HepG2 (cell line): ENCODE data around the gene PDS5B.

Experiments used
- CTCF ChIP-seq: sonication (generic); formaldehyde crosslinking; IDR thresholded peaks from 2 replicates; pipeline ENCODE4 v1.5.0; 2020; ENCODE audit warnings: mild to moderate bottlenecking, missing genetic modification reagents, moderate library complexity
- FOSL1 ChIP-seq: sonication (generic); formaldehyde crosslinking; IDR thresholded peaks from 2 replicates; pipeline ENCODE4 v1.9.0; 2021; ENCODE audit warnings: missing genetic modification reagents, borderline replicate concordance
- FOXK2 ChIP-seq: fragments of 450-650 bp; IDR thresholded peaks from 2 replicates; pipeline ENCODE4 v1.6.1; 2016
- PHF20 ChIP-seq: sonication (generic); formaldehyde crosslinking; IDR thresholded peaks from 2 replicates; pipeline ENCODE4 v1.5.0; 2020; ENCODE audit warnings: mild to moderate bottlenecking, missing genetic modification reagents
- ZBTB1 ChIP-seq: sonication (generic); formaldehyde crosslinking; IDR thresholded peaks from 2 replicates; pipeline ENCODE4 v1.4.0; 2020; ENCODE audit warnings: missing genetic modification reagents, borderline replicate concordance
- ZFP36L2 ChIP-seq: sonication (generic); formaldehyde crosslinking; IDR thresholded peaks from 2 replicates; pipeline ENCODE4 v1.4.0; 2020; ENCODE audit warnings: missing genetic modification reagents

DNA sequence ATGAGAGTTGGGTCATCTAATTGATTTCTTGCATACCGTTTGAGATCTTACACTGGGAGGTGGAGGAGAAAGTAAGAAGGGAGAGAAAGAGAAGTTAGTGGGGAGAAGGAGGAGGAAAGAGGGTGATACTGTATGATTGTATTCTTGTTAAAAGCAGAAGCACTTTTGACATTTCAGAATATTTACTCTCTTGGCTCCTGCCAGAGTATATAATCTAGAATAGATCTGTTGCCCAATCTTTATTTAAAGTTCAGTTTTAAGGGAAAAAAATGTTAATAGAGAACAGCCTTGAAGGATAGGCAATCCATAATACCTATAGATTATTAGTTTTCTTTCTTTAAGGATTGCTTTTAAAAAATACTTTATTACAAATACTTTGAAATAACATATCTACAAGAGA, 41.5 kb downstream of the PDS5B start:
- TF ChIP-seq PHF20 (CRISPR knock-in tag) (no peak), FOXK2 (no peak), ZFP36L2 (CRISPR knock-in tag) (no peak), CTCF (no peak), FOSL1 (CRISPR knock-in tag) (no peak), ZBTB1 (no peak)
